ENCODE data around the gene MAMSTR.

DNA sequence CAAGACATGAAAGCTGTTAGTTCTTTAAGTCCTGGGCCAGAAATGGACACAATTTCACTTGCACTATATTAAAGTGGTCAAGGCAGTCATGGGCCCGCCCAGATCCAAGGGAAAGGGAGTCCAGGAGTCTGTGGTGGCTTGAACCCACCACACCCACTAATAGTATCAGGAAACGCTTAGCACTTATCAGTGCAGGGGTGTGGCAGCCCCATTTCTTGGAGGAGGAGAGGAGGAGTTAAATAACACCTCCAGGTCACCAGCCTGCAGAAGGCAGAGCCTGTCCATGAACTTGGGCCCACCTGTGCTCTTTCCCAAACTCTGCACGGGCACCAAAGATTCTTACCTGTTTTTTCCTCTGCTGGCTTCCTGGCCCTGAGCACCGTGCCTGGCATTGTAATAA is 41.3 kb downstream of the MAMSTR start:
- no peak for TF ChIP-seq RFX5 (IDR thresholded peaks at IDR 0.05; ENCODE audit: low read depth, low read length)
- TF ChIP-seq USF1 (IDR thresholded peaks at IDR 0.05; ENCODE audit: borderline replicate concordance, extremely low read length, insufficient read depth, low read depth, low read length), result no peak
- TF ChIP-seq, protein P1, sequence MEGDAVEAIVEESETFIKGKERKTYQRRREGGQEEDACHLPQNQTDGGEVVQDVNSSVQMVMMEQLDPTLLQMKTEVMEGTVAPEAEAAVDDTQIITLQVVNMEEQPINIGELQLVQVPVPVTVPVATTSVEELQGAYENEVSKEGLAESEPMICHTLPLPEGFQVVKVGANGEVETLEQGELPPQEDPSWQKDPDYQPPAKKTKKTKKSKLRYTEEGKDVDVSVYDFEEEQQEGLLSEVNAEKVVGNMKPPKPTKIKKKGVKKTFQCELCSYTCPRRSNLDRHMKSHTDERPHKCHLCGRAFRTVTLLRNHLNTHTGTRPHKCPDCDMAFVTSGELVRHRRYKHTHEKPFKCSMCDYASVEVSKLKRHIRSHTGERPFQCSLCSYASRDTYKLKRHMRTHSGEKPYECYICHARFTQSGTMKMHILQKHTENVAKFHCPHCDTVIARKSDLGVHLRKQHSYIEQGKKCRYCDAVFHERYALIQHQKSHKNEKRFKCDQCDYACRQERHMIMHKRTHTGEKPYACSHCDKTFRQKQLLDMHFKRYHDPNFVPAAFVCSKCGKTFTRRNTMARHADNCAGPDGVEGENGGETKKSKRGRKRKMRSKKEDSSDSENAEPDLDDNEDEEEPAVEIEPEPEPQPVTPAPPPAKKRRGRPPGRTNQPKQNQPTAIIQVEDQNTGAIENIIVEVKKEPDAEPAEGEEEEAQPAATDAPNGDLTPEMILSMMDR (IDR thresholded peaks at IDR 0.05 in 2 of 3, conservative IDR thresholded peaks at IDR 0.05 in 1 of 3; ENCODE audit: control insufficient read depth in 2 of 3, extremely low read depth in 1 of 3, insufficient read depth in 1 of 3, low read depth in 3 of 3, low read length in 3 of 3), result no peak
- TF ChIP-seq REST (IDR thresholded peaks at IDR 0.05; ENCODE audit: low read depth, low read length), result no peak
- TF ChIP-seq TAF1 (IDR thresholded peaks at IDR 0.05; ENCODE audit: borderline replicate concordance, low read depth, low read length), result no peak
- TF ChIP-seq HSF1 (IDR thresholded peaks at IDR 0.05; ENCODE audit: low read depth, low read length), result no peak
- no peak for TF ChIP-seq SMC3 (IDR thresholded peaks at IDR 0.05; ENCODE audit: borderline replicate concordance, low read length)
- TF ChIP-seq ZNF274 (IDR thresholded peaks at IDR 0.05; ENCODE audit: insufficient read depth, insufficient read length), result no peak
